ENCODE data around the gene SLC11A1.

Gene SLC11A1, protein sequence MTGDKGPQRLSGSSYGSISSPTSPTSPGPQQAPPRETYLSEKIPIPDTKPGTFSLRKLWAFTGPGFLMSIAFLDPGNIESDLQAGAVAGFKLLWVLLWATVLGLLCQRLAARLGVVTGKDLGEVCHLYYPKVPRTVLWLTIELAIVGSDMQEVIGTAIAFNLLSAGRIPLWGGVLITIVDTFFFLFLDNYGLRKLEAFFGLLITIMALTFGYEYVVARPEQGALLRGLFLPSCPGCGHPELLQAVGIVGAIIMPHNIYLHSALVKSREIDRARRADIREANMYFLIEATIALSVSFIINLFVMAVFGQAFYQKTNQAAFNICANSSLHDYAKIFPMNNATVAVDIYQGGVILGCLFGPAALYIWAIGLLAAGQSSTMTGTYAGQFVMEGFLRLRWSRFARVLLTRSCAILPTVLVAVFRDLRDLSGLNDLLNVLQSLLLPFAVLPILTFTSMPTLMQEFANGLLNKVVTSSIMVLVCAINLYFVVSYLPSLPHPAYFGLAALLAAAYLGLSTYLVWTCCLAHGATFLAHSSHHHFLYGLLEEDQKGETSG
- total RNA-seq = 0.94 to 1.1 reads per million in 2 donors

- no peak for DNase-seq
Measured at GRCh38 chr2:218381916-218382366, at the start of gene SLC11A1. Gene SLC11A1, plus strand, starts transcription at chr2:218382273. Its CDS starts 96 bp downstream, at chr2:218382369.

DNA sequence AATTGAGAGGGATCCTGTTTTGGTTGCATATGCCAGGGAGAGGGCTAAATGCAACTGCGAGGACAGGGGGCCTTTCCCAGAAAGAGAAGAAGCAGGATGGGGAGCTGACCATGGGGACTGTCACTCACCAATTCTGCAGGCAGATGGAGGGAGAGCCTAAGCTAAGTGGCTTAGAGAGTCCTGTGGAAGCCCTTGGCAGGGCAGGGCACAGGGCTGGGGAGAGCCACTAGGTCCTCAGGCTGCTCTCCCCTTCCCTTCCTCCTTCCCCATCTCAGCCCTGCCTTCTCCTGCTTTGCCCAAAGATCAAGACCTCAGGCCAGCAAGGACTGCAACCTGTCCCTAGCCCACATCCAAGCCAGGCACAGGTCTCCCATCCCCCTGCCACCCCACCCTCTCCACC is 49.8 kb upstream of the SLC11A1 start:
- no peak for DNase-seq

- no peak for DNase-seq
Measured at GRCh38 chr2:218332920-218333645, 49.0 kb upstream of the SLC11A1 start.

- DNase-seq = no peak
Measured at GRCh38 chr2:218334531-218334930, 47.5 kb upstream of the SLC11A1 start.

GRCh38 chr2:218340656-218341055 is 41.4 kb upstream of the SLC11A1 start:
- DNase-seq = no peak

DNA sequence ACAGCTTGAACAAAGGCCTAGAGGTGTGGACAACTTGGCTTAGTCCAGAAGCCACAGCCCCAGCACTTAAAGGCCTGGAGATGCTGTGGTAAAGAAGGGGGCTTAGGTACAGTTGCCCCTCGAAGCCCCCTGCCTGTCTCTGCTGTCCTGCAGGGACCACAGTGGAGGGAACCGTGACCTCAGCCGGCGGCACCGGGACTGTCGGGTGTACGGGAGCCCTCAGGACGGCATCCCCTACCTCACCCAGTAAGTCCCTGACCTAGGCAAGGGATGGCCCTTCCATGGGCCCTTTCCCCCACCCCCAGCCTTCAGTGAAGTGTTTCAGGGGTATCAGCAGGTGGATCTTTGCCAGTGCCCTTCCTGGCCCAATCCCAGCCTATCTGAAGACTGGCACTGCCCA is 40.7 kb upstream of the SLC11A1 start:
- no peak for DNase-seq

DNA sequence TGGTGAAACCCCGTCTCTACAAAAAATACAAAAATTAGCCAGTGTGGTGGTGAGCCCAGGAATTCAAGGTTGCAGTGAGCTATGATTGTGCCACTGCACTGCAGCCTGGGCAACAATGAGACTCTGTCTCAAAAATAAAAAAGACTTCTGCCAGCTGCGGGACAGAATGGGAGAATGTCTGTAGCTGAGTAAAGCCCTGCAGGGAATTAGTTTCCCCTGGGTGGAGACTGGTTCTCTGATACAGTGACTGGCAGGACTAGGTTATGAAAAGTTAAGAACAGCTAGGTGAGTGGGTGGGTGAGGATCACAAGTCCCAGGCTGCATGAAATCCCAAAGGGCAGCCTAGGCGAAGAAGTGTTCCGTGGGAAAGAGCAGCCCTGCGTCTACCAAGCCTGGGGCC is 39.2 kb upstream of the SLC11A1 start:
- DNase-seq = no peak

GRCh38 chr2:218343591-218343990 is 38.5 kb upstream of the SLC11A1 start:
- DNase-seq = no peak

GRCh38 chr2:218344090-218344754 is 37.9 kb upstream of the SLC11A1 start:
- no peak for DNase-seq

DNA sequence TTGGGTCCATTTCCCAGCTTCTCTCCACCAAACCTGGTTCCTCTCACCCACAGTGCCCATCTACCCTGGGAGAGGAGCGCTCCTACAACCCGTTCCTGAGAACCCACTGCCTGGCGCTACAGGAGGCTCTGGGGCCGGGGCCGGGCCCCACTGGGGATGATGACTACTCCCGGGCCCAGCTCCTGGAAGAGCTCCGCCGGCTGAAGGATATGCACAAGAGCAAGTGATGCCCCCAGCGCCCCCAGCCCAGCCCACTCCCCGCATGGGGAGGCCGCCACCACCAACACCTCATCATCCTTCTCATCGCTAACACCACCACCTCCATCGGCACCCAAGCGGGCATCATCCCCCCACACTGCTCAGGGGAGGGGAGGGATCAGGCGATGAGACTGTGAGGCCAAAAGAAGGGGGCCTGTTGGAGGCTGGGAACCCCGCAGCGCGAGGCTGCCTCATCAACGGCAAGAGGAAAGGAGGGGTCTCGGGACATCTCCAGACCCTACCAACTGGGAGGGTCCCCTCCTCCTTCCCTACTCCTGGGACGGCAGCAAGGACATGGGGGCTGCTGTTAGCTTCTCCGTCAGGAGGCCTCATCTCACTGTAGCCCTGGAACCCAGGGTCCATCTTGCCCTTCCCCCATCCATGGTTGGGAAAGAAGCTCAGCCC is 37.2 kb upstream of the SLC11A1 start:
- no peak for DNase-seq

DNA sequence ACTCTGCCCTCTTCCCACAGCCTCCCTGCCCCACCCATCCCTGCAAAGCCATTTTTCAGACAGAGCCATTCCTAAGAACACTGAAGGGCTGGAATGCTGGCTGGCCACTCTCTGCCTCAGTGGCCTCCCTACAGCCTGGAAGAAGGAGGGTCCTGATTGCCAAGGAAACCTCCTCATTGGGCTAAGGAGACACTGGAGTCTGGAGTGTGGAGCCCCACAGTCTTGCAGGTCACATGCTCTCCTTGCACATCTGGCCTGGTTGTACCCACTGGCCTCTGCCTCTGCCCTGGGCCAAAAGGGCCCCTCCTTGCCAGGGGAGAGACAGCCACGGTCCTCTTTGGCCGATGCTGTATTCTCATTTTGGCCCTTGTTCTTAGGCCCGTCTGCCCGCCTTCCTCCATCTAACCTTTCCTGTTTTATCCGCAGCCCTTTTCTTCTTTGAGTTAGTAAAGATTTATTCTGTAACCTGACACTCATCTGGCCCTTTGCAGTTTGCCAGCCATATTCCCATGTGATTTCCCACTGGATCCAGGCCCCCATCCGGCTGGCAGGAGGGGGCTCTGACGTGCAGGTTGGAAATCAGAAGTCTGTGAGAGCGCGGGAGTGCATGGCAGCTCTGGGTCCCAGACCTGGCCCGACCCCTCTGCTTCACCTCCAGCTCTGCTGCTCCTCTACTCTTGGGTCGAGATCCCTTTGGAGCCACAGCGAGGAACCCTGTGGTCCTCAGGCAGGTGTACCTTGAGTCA is 36.4 kb upstream of the SLC11A1 start:
- DNase-seq = no peak

DNA sequence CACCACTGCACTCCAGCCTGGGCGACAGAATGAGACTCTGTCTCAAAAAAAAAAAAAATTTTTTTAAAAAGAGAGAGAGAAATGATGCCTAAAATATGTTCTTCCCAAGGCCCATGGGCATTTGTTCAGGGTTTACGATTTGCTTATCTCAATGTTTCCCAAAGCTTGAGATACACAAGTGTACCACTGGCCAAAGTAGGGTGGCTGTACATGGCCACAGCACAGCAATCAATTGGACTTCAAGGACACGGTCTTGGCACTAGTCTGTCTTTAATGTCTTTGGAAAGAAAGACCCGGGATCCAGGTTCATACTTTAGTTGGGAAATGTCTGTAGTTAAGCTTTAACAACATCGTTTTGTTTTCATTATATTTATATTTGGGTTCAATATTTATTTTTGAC is 34.9 kb upstream of the SLC11A1 start:
- DNase-seq = no peak

DNA sequence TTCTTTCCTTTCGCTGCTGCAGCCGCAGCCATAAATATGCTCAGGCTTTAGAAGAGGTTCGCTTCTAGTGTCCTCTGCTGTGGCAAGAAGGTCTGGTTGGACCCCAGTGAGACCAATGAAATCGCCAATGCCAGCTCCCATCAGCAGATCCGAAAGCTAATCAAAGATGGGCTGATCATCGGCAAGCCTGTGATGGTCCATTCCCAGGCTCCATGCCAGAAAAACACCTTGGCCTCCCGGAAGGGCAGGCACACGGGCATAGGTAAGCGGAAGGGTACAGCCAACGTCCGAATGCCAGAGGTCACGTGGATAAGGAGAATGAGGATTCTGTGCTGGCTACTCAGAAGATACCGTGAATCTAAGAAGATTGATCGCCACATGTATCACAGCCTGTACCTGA is 28.0 kb upstream of the SLC11A1 start:
- no peak for DNase-seq

DNA sequence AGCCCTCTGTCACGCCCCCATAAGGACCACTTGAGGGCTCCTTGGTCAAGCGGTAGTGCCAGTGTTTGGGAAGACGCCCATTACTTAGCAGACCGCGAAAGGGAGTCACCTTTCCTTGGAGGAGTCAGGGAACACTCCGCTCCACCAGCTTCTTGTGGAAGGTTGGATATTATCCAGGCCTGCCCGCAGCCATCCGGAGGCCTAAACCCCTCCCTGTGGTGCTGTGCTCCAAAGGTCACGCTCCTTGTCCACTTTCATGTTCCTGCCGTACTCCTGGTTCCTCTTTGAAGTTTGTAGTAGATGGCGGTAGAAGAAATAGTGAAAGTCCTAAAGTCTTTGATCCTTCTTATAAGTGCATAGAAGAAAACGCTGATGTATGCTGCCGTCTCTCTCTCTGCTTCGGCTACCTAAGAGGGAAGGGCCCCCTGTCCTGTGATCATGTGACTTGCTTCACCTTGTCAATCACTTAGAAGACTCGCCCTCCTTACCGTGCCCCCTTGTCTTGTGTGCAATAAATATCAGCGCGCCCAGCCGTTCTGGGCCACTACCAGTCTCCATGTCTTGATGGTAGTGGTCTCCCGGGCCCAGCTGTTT is 27.1 kb upstream of the SLC11A1 start:
- DNase-seq = no peak

DNA sequence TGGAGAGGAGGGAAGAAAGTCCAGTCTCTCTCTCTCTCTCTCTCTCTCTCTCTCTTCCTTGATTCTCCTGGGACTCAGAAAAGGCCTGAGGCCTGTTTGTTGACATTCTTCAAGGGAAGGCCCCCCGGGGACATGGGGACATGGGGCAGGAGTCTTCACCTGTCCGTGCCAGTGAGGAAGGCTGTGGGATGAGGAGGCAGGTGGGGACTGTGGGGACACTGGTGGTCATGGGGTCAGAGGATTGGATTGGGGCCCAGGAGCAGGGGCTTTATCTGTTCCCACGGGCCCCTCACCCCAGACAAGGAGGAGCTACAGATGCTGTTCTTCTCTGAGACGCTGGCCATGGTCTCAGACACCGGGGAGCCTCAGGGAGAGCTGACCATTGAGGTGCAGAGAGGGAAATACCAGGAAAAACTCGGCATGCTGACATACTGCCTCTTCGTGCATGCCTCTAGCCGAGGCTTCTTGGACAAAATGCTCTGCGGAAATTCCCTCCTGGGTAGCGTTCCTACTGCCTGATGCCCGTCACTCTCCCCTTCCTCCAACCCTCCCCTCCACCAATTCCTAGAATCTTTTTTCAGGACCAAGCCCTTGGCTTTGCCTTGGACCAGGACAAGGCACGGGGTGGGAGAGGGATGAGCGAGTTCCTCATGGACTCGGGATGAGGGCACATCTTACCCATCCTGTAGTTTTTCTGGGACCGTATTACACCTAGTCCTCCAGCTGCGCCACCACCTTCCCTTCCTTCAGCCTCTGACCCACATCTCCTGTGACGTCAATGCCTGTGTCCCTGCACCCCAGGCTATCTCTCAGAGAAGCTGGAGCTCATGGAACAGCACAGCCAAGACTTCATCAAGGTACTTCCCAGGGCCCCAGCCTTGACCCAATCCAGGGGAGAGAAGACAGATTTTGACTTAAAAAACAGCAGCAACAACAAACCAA is 24.6 kb upstream of the SLC11A1 start:
- no peak for DNase-seq

GRCh38 chr2:218360453-218360852 is 21.6 kb upstream of the SLC11A1 start:
- DNase-seq = no peak

GRCh38 chr2:218362606-218363005 is 19.5 kb upstream of the SLC11A1 start:
- DNase-seq = no peak

DNA sequence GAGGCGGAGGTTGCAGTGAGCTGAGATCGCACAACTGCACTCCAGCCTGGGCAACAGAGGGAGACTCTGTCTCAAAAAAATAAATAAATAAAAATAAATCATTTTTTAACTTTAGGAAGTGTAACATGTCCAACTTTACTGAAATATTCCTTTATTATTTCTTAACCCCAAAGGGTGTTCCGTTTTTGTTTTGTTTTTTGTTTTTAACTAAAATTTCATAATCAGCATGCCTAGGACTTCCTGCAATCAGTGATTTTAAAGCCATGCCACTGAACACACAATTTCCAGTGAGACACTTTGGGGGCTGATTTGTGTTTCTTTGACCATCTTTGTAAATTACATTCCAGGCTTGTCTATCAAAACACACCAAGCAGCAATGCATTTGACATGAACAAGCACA is 18.3 kb upstream of the SLC11A1 start:
- no peak for DNase-seq

DNA sequence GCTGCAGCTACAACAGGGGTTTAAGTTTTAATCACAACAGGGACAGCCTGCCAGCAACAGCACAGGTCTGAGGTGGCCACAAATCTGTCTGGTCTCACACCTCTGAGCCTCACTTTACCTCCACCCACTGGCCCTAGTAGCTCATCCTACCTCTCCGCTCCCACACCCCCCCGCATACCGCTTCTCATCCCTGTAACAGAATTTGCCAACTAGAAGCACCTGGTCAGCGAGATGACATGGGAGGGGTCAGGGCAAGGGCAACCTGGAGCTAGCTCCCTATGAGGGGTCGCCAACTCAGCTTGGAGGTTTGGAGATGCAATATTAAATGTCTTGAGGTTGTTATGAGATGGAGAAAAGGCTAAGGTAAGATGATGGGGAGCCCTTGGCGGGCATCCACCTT is 17.9 kb upstream of the SLC11A1 start:
- no peak for DNase-seq
